ENCODE data around the gene RPL36. TPM values are rescaled to one million over a fixed set of nuclear protein-coding genes. Genes with fewer than 3 reads are reported as not detected.

Gene RPL36
- total RNA-seq, 3 donors from 2014 or later: 687 to 1,274 (median 863) TPM

DNA sequence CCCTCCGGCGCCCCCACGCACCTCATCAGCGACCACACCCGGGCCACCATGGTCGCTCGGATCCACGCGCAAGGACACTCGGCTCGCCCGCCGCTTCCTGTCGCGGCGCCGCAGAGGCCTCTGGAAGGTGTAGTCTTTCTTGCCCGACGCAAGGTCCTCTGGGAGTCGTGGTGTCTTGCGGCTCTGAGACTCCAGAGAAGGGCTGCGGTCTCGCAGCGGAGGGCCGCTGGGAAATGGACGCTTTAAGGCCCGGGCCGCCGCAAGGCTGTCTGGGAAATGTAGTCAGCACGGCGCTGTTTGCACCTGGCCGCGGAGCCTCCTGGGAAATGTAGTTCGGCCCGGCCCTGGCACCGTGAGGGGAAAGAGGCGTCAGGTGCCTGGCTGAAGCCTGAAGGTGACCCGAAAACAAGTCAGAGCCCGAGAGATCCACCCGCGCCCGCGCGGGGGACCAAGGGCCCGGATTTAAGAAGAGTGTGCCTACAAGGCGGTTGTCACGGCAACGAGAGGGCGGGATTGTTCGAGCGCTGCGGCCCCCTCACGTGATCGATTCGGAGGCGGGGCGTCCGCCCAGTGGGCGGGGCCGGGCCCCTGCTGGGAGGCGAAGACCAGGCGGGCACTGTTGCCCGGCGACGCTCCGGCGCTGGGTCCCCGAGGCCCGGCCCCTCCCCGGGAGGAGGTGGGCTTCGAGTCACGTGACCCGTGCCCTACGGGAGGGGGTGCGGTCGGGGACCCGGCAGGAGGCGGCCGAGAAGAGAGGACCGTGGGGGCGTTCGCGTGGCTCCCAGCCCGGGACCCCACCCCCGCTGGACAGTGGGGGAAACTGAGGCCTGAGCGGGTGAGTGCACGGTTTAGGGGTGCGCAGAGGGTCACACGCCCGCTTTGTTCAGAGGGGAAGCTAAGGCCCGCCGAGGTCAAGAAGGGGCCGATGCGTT lies 9.4 kb upstream of the RPL36 start, which contains the start of the genes HSD11B1L and MICOS13:
HSD11B1L (plus strand) TSS at position 591 of the 932 bp plus-strand sequence. CDS start 3,806 bp downstream, outside the sequence.
MICOS13 (minus strand) TSS at position 80 of the 932 bp plus-strand sequence; CDS start at position 50, 30 bp downstream.
- peak; percentile 98 to 99 for DNase-seq (ENCODE audit: low spot score in 2 of 2)
- H3K4me1 ChIP-seq: peaks cover 9 to 13% of the 10 kb centered on the region in 2 donors
- intact Hi-C loops (cut with DNase I; ENCODE audit: low total_unique reads): no loop called here
- no peaks in the 10 kb centered on the region for H3K36me3 ChIP-seq
- peak within 1 kb of the TSS; percentile 92 to 93 for H3K27ac ChIP-seq
- TF ChIP-seq, protein P1, sequence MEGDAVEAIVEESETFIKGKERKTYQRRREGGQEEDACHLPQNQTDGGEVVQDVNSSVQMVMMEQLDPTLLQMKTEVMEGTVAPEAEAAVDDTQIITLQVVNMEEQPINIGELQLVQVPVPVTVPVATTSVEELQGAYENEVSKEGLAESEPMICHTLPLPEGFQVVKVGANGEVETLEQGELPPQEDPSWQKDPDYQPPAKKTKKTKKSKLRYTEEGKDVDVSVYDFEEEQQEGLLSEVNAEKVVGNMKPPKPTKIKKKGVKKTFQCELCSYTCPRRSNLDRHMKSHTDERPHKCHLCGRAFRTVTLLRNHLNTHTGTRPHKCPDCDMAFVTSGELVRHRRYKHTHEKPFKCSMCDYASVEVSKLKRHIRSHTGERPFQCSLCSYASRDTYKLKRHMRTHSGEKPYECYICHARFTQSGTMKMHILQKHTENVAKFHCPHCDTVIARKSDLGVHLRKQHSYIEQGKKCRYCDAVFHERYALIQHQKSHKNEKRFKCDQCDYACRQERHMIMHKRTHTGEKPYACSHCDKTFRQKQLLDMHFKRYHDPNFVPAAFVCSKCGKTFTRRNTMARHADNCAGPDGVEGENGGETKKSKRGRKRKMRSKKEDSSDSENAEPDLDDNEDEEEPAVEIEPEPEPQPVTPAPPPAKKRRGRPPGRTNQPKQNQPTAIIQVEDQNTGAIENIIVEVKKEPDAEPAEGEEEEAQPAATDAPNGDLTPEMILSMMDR (IDR thresholded peaks at IDR 0.05): peak in 1 of 3 donors; percentile 6
- TF ChIP-seq POLR2A (IDR thresholded peaks at IDR 0.05): peak; percentile 24
- peak; percentile 74 to 79 (median 78) for TF ChIP-seq POLR2AphosphoS5 (IDR thresholded peaks at IDR 0.05)
- H3K4me3 ChIP-seq: peak within 1 kb of the TSS; percentile 81 to 99 (median 82)
- H3K27me3 ChIP-seq: no peaks in the 10 kb centered on the region
- no peaks in the 10 kb centered on the region for H3K9me3 ChIP-seq

DNA sequence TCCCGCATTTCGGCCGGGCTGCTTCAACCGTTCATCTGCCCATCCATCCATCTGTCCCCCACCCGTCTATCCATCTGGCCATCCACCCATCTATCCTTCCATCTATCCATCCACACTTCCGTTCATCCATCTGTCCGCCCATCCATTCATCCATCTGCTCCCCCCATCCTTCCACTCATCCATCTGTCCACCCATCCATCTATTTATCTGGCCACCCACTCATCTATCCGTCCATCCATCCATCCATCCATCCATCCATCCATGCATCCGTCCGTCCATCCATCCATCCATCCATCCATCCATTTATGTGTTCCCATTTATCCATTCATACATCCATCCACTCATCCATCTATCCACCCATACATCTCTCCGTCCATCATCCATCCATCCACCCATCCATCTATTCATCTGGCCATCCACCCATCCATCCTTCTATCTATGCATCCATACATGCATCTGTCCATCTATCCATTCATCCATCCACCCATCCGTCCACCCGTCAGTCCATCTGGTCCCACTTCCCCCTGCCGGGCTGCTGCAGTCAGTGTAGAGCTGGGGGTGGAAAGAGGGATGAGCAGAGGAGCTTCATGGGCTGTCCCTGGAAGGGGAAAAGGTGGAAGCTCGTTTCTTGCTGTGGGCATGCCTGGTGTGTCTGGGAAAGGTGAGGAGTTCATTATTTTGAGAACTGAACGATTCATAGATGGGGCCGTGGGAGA lies 8.5 kb upstream of the RPL36 start:
- DNase-seq (ENCODE audit: low spot score in 2 of 2): no peak
- H3K4me3 ChIP-seq: peak overlapping the region; percentile 81 to 99 (median 82)
- no peaks in the 10 kb centered on the region for H3K9me3 ChIP-seq
- peaks cover 9 to 13% of the 10 kb centered on the region in 2 donors for H3K4me1 ChIP-seq
- TF ChIP-seq POLR2AphosphoS5 (IDR thresholded peaks at IDR 0.05) (no peak), POLR2A (IDR thresholded peaks at IDR 0.05) (no peak)
- TF ChIP-seq, protein P1 (IDR thresholded peaks at IDR 0.05): no peak
- intact Hi-C loops (cut with DNase I; ENCODE audit: low total_unique reads): no loop called here
- peak overlapping the region; percentile 92 to 93 for H3K27ac ChIP-seq
- no peaks in the 10 kb centered on the region for H3K27me3 ChIP-seq
- no peaks in the 10 kb centered on the region for H3K36me3 ChIP-seq

DNA sequence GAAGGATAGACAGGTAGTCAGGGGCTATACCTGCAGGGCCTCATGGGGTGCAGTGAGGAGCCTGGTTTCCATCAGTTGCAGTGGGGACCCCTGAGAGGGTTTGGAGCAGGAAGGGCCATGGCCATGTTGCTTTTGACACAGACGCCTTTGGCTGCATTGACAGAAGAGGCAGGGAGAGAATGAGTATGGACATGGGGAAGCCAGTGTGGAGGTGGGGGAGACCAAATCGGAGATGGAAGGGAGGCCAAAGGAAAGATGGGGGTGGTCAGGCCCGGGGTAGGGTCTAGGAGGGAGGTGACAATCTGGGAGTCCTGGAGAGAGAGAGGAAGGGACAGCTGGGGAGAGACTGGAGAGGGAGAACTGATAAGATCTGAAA lies 8.0 kb upstream of the RPL36 start:
- Histone ChIP-seq H3K9me3 (no peaks in the 10 kb centered on the region), H3K27ac (no peak overlapping the region), H3K4me3 (no peak overlapping the region), H3K4me1 (peaks cover 9 to 13% of the 10 kb centered on the region in 2 donors), H3K36me3 (no peaks in the 10 kb centered on the region), H3K27me3 (no peaks in the 10 kb centered on the region)
- no peak for DNase-seq (ENCODE audit: low spot score in 2 of 2)
- intact Hi-C loops (cut with DNase I; ENCODE audit: low total_unique reads): no loop called here
- no peak for TF ChIP-seq POLR2AphosphoS5 (IDR thresholded peaks at IDR 0.05)
- TF ChIP-seq, protein P1 (IDR thresholded peaks at IDR 0.05): no peak
- no peak for TF ChIP-seq POLR2A (IDR thresholded peaks at IDR 0.05)

DNA sequence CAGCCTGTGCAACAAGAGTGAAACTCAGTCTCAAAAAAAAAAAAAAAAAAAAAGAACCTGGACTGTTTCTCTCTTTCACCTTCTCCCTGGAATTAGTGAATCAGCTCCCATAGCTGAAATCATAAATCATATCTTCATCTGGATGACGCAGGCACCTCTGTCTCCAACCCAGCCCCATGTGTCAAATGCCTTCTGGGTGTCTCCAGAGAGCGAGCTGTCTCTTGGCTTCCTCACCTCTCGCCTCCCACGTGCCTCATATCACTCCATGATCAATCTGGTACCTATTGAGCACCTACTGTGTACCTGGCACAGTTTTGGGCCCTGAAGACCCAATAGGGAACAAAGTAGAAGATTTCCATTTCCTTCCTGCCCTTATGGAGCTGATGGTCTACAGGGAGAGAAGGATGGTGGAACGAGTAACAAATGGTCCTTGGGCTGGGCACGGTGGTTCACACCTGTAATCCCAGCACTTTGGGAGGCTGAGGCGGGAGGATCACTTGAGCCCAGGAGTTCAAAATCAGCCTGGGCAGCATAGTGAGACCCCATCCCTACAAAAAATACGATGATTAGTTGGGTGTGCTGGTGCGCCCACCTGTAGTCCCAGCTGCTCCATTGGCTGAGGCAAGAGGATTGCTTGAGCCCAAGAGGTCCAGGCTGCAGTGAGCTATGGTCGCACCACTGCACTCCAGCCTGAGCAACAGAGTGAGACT lies 6.8 kb upstream of the RPL36 start:
- H3K9me3 ChIP-seq: no peaks in the 10 kb centered on the region
- peaks cover 9 to 13% of the 10 kb centered on the region in 2 donors for H3K4me1 ChIP-seq
- intact Hi-C loops (cut with DNase I; ENCODE audit: low total_unique reads): no loop called here
- TF ChIP-seq, protein P1 (IDR thresholded peaks at IDR 0.05): no peak
- TF ChIP-seq POLR2AphosphoS5 (IDR thresholded peaks at IDR 0.05) (no peak), POLR2A (IDR thresholded peaks at IDR 0.05) (no peak)
- no peaks in the 10 kb centered on the region for H3K36me3 ChIP-seq
- H3K4me3 ChIP-seq: no peak overlapping the region
- H3K27ac ChIP-seq: no peak overlapping the region
- H3K27me3 ChIP-seq: no peaks in the 10 kb centered on the region
- no peak for DNase-seq (ENCODE audit: low spot score in 2 of 2)
